Cardiac fibroblast (primary cell): Measurements from ENCODE around the gene PCDHA6.
"Not testable (repeated sequence)": the region's sequence is repeated elsewhere in the genome, so short reads cannot be mapped to it uniquely, and the experiment has no call there.

Experiments
- DNase-seq, 2 donors: peaks; one replicate each; pipeline versions ENCODE4 v3.0.0 to v3.0.0-alpha.2; 2010; ENCODE audit warnings: low read depth in 2 of 2
- H3K4me3 ChIP-seq, 2 donors: replicated peaks in 1 of 2; 1 replicate in 1 of 2; 2 replicates in 1 of 2; pipeline ENCODE4 v1.5.1; 2011; ENCODE audit warnings: low read depth in 2 of 2, low read length in 2 of 2, mild to moderate bottlenecking in 2 of 2, moderate library complexity in 1 of 2
- TF ChIP-seq, protein P1 (sequence below): IDR thresholded peaks from one replicate; pipeline ENCODE4 v1.5.1; 2011; ENCODE audit warnings: low read depth, mild to moderate bottlenecking, low read length, inconsistent platforms

The PCDHA6 gene

GRCh38 chr5:140828362-140828737 is 590 bp downstream of the PCDHA6 start:
- TF ChIP-seq, protein P1, sequence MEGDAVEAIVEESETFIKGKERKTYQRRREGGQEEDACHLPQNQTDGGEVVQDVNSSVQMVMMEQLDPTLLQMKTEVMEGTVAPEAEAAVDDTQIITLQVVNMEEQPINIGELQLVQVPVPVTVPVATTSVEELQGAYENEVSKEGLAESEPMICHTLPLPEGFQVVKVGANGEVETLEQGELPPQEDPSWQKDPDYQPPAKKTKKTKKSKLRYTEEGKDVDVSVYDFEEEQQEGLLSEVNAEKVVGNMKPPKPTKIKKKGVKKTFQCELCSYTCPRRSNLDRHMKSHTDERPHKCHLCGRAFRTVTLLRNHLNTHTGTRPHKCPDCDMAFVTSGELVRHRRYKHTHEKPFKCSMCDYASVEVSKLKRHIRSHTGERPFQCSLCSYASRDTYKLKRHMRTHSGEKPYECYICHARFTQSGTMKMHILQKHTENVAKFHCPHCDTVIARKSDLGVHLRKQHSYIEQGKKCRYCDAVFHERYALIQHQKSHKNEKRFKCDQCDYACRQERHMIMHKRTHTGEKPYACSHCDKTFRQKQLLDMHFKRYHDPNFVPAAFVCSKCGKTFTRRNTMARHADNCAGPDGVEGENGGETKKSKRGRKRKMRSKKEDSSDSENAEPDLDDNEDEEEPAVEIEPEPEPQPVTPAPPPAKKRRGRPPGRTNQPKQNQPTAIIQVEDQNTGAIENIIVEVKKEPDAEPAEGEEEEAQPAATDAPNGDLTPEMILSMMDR = no peak
- no peak overlapping the region for H3K4me3 ChIP-seq

GRCh38 chr5:140829511-140830501 is 2.0 kb downstream of the PCDHA6 start:
- not testable (repeated sequence) for DNase-seq, H3K4me3 ChIP-seq

More at GRCh38 chr5:140828362-140828737, 590 bp downstream of the PCDHA6 start:
- DNase-seq = no peak

- H3K4me3 ChIP-seq = no peak within 1 kb of the TSS
- peak; percentile 24 to 46 for DNase-seq
- TF ChIP-seq, protein P1 = no peak
Observed at GRCh38 chr5:140833993-140834392, 6.2 kb downstream of the PCDHA6 start, which contains the start of gene PCDHA7. TSS of gene PCDHA7 (plus strand) at chr5:140834269. CDS start at chr5:140834384, 115 bp downstream.

DNA sequence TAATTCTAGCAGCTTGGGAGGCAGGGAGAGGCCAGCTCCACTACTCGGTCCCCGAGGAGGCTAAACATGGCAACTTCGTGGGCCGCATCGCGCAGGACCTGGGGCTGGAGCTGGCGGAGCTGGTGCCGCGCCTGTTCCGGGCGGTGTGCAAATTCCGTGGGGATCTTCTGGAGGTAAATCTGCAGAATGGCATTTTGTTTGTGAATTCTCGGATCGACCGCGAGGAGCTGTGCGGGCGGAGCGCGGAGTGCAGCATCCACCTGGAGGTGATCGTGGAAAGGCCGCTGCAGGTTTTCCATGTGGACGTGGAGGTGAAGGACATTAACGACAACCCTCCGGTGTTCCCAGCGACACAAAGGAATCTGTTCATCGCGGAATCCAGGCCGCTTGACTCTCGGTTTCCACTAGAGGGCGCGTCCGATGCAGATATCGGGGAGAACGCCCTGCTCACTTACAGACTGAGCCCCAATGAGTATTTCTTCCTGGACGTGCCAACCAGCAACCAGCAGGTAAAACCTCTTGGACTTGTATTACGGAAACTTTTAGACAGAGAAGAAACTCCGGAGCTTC is 6.8 kb downstream of the PCDHA6 start:
- not testable (repeated sequence) for H3K4me3 ChIP-seq, DNase-seq

GRCh38 chr5:140835622-140836510 is 8.1 kb downstream of the PCDHA6 start:
- TF ChIP-seq, protein P1 = no peak
- no peak for DNase-seq
- no peak overlapping the region for H3K4me3 ChIP-seq

DNA sequence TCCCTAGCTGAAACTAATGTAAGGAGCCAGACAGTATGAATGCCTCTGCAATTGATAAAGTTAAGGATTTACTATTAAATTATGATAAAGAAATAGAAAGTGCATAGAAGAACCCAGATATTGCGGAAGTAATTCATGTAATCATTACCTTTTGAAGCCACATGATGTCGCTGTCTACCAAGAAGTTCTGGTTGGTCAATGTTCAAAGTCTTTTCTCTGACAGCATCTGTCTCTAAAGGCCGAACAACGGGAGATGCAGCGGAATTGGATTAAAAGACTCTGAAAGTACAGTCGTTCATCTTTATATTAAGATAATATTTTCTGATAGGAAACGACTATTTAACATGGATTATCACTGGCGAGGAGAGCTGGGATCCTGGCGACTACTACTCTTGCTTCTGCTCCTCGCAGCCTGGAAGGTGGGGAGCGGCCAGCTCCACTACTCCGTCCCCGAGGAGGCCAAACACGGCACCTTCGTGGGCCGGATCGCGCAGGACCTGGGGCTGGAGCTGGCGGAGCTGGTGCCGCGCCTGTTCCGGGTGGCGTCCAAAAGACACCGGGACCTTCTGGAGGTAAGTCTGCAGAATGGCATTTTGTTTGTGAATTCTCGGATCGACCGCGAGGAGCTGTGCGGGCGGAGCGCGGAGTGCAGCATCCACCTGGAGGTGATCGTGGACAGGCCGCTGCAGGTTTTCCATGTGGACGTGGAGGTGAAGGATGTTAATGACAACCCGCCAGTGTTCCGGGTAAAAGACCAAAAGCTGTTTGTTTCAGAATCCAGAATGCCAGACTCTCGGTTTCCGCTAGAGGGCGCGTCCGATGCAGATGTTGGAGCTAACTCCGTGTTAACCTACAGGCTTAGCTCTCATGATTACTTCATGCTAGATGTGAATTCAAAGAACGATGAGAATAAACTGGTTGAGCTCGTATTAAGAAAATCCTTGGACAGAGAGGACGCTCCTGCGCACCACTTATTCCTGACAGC is 13.5 kb downstream of the PCDHA6 start, which contains the start of gene PCDHA8:
Gene PCDHA8, plus strand, starts transcription at position 210 of the 985 bp plus-strand sequence. Its CDS starts 135 bp downstream, at position 345.
- TF ChIP-seq, protein P1 = peak; percentile 37
- peak in 1 of 2 donors; percentile 17 for DNase-seq
- H3K4me3 ChIP-seq = no peak within 1 kb of the TSS
